GM18498 (cell line): ENCODE results near the gene TMEM61.
"Not testable (repeated sequence)": the region's sequence is repeated elsewhere in the genome, so short reads cannot be mapped to it uniquely, and the experiment has no call there.

ENCODE experiments used
- ATAC-seq: cut with Tn5 transposase; IDR thresholded peaks from one replicate; pipeline ENCODE4 v1.9.1; 2021; ENCODE audit warnings: mild to moderate bottlenecking, moderate library complexity; ENCODE audit not compliant: unreplicated experiment

Gene TMEM61

DNA sequence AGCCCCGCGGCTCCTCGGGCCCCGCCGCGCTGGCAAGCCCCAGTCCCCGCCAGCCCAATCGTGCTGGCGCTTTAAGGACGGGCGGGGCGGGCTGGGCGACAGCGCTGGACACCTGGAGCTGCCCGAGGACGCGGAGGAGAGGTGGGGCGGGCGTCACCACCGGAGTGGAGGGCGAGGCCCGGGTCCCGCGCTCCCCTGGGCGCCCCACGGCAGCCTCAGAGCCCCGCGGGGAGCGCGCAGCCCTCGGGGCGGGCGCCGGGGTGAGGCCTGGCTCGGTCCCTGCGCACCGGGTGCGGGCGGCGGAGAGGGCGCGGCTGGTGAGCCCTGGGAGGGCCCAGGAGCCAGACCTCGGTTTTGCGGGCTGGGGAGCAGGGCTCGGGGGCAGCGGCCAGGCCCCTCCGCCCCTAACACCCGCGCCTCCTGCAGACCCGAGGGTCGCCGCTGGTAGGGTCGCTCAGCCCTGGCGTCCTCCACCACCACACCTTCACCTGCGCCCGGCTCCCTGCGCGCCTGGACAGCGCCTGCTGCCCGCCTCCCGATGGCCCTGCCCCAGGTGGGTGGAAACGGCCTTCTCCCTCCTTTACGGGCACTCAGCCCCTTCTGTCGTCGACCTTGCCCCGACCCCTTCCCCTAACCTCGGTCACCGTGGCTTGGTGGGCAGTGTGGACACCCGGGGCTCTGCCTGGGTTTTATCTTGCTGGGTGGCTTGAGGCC, at the start of gene TMEM61:
Gene TMEM61, plus strand, starts transcription at position 101 of the 714 bp plus-strand sequence. Its CDS starts 438 bp downstream, at position 539.
- ATAC-seq, result no peak

DNA sequence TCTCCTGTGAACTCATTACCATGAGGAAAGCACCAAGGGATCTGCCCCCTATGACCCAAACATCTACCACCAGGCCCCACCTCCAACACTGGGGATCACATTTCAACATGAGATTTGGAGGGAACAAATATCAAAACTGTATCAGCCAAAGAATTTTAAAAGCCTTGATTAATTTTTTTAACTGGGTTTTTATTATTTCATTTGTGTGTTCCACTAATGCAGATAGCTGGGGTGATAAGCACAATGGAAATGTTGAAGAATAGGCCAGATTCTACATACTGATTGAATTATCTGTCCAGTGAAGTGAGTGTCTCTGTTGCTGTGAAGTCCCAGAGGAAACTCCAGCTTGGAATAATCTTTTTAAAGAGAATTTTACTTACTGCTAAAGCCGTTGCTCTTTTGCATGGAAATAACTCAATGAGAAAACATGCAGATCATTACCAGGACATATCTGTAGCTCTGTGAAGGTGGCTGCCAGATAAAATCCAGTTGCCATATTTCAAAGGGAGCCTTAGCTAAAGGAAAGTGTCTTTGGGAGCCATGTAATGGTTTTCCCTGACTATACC, 49.1 kb upstream of the TMEM61 start:
- ATAC-seq, result no peak

DNA sequence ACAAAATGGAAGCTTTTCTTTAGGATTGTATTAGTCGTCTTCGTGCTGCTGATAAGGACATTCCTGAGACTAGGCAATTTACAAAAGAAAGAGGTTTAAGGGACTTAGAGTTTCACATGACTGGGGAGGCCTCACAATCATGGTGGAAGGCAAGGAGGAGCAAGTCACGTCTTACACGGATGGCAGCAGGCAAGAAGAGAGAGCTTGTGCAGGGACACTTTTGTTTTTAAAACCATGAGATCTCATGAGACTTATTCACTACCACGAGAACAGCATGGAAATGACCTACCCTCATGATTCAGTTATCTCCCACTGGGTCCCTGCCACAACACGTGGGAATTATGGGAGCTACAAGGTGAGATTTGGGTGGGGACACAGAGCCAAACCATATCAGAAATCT, 46.3 kb upstream of the TMEM61 start:
- ATAC-seq, result not testable (repeated sequence)

DNA sequence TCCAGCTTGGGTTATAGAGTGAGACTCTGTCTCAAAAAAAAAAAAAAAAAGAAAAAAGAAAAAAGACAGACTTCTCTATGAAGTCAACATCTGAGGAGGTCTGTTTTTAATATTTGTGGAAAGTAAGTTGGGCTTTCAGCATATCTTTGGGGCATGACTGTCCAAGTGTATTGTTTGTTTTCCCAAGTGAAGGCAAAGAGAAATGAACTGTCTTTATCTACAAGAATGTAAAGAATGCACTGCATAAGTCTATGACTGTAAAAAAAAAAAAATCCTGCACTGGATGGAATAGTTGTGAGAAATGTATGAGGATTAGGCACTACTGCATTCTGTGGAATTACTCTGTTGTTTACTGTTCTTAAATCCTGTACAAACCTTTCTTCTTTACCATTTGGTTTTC, 45.6 kb upstream of the TMEM61 start:
- no peak for ATAC-seq

DNA sequence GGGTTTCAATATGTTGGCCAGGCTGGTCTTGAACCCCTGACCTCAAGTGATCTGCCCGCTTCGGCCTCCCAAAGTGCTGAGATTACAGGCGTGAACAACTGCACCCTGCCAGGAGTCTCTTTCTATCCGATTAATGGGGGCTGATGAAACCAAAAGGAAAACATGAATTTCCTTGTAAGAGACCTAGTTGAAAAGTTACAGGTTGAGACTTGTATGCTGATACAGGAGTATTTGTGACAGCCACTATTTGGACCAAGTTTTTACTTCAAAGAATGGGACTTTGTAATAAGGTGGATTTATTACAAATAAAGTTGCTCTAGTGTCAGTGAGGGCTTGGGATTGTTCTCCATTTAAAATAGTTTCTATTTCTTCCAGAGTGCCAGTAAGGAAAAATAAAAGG, 43.6 kb upstream of the TMEM61 start:
- ATAC-seq, result no peak

DNA sequence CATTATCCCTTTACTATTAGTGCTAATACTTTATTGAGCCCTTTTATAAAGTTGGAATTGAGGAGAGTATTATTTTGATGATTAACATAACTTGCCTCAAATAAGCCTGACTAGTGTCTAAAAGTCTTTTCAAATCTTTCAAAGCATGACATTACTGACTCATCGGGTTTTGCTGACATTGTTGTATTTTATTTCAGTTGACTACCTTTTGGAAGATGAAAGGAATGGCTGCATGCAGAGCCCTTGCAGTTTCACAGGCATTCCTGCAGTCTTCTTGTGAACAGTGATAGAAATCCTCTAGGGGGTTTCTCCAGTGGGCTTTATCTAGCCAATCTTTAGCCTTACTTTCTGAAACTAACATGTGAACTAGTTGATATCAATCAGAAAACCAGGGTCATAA, 43.0 kb upstream of the TMEM61 start:
- ATAC-seq, result no peak

DNA sequence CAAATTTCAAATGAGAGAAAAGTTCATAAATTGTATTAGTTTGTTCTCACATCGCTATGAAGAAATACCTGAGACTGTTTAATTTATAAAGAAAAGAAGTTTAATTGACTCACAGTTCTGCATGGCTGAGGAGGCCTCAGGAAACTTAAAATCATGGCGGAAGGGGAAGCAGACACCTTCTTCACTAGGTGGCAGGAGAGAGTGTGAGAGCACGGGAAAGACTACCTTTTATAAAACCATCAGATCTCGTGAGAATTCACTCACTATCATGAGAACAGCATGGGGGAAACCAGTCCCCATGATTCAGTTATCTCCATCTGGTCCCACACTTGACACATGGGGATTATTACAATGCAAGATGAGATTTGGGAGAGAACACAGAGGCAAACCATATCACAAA, 41.5 kb upstream of the TMEM61 start:
- ATAC-seq, result not testable (repeated sequence)

DNA sequence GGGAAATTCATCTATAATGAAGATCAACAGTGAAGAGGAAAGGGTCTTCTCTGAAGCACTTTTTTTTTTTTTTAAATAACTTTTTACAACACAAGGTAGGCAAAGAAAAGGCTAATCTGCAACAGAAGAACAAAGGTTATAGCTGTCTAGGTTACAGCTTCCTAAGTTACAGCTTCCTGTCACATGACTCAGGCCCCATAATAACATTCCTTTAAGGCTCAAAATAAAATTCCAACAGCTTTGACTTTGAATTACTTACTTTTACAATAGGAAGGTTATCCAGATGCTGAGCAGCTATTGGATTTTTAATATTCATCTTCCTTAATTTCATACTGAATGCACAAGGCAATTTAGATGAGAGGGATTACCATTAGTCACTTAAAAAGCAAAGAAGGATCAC, 40.4 kb upstream of the TMEM61 start:
- no peak for ATAC-seq

DNA sequence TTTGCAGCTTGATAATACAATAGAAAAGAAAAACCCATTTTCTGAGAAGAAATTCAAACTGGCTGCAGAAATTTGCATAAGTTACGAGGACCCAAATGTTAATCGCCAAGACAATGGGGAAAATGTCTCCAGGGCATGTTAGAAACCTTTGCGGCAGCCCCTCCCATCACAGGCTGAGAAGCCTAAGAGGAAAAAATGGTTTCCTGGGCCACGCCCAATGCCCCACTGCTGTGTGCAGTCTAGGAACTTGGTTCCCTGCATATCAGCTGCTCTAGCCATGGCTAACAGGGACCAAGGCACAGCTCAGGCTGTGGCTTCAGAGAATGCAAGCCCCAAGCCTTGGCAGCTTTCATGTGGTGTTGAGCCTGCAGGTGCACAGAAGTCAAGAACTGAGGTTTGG, 37.5 kb upstream of the TMEM61 start:
- ATAC-seq, result no peak

DNA sequence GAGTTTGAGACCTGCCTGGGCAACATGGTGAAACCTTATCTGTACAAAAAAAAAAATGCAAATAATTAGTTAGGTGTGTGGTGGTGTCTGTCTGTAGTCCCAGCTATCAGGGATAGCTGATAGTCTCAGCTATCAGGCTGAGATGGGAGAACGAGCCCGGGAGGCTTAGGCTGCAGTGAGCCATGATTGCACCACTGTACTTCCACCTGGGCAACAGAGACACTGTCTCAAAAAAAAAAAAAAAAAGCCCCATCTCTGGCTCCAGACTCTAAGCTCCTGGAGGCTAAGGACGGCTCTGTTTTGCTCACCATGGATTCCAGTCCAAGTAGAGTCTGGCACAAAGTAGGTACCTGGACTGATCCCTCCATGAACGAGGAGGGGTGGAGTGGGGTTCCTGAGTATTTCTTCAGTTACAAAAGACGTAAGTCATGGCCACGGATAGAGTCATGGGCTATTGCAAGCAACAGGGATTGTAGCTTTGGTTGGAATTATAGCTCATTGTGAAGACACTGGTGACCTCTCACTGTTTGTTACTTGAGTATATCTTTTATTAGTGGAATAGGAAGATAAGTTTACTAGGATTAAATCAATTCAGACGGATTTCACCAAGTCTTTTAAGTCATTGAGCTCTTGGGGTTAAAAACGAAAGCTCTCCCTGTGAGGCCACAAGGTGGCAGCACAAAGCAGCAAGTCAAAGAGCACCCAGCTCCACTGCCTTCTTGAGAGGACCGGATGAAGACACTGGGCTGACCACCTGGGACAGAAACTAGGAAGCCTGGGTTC, 35.6 kb upstream of the TMEM61 start:
- ATAC-seq, result peak; percentile 81

DNA sequence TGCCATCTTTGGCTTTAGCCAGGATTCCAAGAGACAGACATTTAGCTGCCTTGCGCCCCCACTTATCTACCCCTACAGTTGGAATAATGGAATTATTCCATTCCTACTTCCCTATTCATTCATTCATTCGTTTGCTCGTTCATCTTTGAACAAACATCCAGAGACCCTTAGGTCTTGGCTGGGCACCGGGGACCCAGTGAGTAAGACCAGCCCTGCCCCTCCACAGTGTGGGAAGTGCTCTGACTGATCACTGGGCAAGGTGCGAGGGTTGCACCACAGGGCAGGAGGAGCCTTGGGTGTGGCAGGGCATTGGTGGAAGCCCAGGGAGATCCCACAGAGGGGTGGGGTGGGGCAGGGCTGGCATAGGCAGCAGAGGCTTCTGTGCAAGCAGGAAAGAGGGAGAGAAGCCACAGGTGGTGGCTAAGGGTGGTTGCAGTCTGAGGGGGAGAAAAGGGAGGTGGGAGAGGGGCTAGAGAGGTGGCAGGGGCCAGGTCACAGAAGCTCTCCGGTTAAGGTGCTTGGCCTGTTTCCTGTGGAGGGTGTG, 35.0 kb upstream of the TMEM61 start:
- ATAC-seq, result peak; percentile 22

DNA sequence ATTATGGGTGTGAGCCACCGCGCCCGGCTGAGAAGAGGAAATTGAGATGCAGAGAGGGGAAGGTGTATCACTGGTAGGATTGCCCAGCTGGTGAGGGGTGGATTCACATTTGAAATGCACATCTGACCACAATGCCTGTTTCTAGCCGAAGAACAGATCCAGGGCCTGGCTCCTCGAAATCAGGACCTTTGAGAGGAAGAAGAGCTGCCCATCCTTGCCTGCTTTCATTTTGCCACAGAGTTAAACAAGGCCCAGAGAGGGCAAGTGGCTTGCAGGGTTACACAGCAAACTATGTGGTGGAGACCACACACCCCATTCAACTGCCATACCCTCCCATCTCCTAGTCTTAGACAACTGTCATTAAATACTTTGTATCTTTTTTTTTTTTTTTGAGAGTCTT, 32.9 kb upstream of the TMEM61 start:
- no peak for ATAC-seq

DNA sequence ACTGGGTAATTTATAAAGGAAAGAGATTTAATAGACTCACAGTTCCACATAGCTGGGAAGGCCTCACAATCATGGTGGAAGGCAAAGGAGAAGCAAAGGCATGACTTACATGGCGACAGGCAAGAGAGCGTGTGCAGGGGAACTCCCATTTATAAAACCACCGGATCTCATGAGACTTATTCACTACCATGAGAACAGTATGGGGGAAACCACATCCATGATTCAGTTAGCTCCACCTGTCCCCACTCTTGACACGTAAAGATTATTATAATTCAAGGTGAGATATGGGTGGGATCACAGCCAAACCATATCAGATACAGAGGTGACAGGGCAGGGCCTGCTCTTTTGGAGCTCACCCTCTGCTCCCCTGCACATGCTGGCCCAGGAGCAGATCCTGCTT, 31.4 kb upstream of the TMEM61 start:
- no peak for ATAC-seq

DNA sequence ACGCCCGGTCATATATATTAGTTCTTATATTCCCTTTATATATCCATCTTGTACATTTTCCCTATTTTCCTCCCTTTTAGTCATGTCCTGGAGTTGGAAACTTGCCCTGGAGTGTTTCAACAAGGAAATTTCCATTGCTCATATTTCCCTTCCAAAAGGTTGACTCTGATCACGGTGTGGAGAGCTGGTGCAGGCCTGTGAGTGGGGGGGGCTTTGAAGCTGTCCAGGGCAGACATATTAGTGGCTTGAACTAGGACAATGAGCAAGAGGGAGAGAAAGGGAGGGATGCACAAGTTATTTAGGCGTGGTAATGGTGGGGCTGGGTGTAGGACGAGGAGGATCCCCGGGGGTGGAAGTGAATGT, 30.4 kb upstream of the TMEM61 start:
- no peak for ATAC-seq

DNA sequence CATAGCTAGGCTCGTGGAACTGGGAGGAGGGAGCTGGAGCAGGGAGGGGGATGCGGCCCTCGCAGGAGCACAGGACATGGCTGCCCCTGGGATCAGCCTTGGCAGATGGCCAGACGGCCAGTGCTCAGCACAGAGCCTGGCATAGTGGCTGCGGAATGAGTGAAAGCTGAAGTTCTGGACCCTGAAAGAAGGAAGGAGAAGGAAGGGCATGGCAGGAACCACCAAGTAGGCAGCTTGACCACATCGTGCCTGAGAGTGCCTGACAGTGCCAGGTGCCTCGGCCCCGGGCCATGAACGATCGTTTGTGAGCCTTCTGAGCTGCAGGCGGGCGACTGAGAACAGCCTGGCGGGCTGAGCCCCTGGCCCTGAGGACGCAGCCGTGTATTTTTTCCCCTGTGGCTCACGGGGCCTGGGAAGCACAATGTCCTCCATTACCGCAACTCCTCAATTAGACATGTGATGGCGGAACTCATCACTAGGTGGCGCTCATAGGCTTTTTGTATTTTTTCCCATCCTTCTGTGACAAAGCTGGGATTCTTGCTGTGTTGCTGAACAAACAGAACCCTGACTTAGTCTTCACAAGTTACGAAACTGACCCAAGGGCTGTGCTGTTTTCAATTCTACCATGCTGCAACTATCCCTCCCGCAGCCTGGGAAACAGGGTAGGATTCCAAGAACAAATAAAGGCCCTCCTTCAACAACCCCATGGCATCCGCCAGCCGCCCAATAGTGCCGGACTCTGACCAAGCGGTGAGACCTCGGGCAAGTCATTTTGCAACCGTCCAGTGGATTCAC, 29.9 kb upstream of the TMEM61 start:
- peak; percentile 61 for ATAC-seq

DNA sequence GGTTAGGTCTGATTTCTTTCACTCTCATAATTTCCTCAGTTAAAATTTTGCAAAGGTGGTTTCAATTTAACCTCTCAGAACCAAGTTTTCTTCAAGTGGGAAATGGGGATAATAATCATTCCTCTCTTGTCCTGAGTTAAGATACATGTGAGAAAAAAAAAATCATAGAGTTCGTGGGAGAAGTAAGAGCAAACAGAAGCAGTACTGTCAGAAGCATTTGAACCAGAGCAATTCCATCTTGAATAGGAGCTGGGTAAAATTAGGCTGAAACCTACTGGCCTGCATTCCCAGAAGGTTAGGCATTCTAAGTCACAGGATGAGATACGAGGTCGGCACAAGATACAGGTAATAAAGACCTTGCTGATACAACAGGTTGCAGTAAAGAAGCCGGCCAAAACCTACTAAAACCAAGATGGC, 28.6 kb upstream of the TMEM61 start:
- no peak for ATAC-seq

DNA sequence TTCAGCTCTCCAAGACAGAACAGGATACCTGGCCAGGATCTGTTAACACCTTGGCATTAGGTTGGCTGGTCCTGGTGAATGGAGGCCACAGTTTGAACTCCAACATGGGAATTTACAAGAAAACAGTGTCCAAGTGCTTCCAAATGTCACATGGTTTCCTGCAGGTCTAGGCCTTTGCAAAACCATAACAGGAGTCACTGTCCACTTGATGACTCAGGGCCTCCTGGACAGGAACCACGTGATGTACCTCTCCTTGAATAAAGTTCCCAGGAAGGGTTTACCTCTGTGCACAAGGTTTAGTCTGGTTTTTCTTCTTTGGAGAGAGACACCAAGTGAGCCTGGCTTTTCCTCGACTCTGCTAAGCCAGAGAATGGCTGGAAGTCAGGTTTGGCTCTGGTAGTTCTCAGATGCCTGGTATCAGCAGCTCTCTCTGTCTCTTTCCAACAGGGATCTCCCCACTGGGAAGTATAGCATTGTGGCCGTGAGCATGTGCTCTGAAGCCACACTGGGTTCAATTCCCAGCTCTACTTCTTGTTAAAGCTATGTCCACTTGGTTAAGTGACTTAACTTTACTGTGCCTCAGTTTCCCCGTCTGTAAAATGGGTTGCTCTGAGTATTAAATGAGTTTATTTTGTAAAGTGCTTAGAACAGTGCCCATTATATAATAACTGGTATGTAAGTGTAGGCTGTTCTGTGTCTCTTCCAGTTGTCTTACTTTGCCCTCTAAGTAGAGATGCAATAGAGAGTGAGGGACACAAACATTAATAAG, 27.3 kb upstream of the TMEM61 start:
- no peak for ATAC-seq

DNA sequence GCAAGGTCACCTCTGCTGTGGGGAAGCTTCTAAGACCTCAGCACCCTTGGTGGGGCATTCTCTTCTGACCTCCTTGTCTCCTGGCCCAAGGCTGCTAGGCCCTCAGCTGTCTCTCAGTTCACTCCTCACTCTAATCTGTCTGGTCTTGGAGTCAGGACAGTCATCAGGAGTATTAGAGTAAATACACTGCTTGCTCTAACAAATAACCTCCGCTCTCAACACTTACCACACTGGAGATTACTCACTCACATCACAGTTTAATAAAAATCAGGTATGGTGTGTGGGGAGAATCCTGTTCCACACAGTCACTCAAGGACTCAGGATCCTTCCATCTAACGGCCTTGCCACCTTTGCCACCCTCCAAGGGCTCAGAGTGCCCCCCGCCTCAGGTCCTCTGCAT, 26.6 kb upstream of the TMEM61 start:
- ATAC-seq, result no peak

DNA sequence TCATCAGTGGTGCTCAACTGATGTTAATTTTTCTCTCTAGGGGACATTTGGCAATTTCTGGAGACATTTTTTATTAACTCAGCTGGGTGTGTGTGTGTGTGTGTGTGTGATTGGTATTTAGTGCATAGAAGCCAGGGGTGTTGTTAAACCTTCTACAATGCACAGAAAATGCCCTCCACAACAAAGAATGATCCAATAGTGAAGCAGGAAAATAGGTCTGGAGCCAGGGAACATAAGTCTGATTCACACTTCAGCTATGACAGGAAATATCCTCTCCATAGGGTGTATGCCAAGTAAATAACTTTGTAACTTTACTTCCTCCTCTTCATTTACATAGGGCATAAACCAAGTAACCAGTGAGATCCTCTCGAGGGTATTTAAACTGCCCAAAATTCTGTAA, 25.1 kb upstream of the TMEM61 start:
- ATAC-seq, result no peak

DNA sequence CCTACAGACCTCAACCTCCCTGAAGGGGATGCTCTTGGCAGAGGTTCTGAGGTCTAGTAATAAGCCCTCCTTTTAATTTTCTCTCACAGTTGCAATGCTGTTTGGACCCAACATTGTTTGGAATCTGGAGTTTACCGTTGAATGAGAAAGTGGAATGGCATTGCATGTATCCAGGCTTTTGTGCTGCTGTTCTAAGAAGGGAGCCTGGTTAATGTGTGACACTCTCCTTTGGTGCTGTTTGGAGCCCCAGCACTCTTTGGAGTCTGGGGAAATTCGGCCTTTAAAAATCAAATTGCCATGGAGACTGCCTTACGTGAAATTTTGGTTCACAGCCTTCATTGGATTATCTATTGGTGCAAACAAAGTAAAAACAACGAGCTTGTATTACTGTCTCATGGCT, 23.7 kb upstream of the TMEM61 start:
- no peak for ATAC-seq
